Activated T-helper 17 cell treated with anti-CD3 and anti-CD28 coated beads, Interleukin-2, amount 50 U/mL, for 72 hours (primary cell): ENCODE data around the gene ZNF385B. TPM values are rescaled to one million over a fixed set of nuclear protein-coding genes. Genes with fewer than 3 reads are reported as not detected.

ENCODE experiments used
- ATAC-seq: fragments of 150-1000 bp; cut with Tn5 transposase; replicated peaks from 2 replicates; pipeline ENCODE4 v1.10.0; 2021; ENCODE audit warnings: mild to moderate bottlenecking, moderate library complexity
- H3K27ac Mint-ChIP-seq: one replicate; pipeline ENCODE4 v1.8.0; 2022; ENCODE audit warnings: mixed read lengths
- H3K27me3 Mint-ChIP-seq: one replicate; pipeline ENCODE4 v1.8.0; 2022; ENCODE audit warnings: mixed read lengths
- H3K36me3 Mint-ChIP-seq: one replicate; pipeline ENCODE4 v1.8.0; 2022; ENCODE audit warnings: low read depth, mild to moderate bottlenecking, mixed read lengths
- H3K4me1 Mint-ChIP-seq: one replicate; pipeline ENCODE4 v1.8.0; 2022; ENCODE audit warnings: mixed read lengths
- H3K4me3 Mint-ChIP-seq: one replicate; pipeline ENCODE4 v1.8.0; 2022; ENCODE audit warnings: mild to moderate bottlenecking, mixed read lengths
- H3K9me3 Mint-ChIP-seq: one replicate; pipeline ENCODE4 v1.8.0; 2022; ENCODE audit warnings: mixed read lengths
- total RNA-seq, 2 donors: library from RNA; stranded (reverse); gene quantifications; one replicate each; pipeline ENCODE4 v1.2.3, GENCODE V29; 2022

ZNF385B gene
- total RNA-seq, 2 donors from 2014 or later, result not detected

DNA sequence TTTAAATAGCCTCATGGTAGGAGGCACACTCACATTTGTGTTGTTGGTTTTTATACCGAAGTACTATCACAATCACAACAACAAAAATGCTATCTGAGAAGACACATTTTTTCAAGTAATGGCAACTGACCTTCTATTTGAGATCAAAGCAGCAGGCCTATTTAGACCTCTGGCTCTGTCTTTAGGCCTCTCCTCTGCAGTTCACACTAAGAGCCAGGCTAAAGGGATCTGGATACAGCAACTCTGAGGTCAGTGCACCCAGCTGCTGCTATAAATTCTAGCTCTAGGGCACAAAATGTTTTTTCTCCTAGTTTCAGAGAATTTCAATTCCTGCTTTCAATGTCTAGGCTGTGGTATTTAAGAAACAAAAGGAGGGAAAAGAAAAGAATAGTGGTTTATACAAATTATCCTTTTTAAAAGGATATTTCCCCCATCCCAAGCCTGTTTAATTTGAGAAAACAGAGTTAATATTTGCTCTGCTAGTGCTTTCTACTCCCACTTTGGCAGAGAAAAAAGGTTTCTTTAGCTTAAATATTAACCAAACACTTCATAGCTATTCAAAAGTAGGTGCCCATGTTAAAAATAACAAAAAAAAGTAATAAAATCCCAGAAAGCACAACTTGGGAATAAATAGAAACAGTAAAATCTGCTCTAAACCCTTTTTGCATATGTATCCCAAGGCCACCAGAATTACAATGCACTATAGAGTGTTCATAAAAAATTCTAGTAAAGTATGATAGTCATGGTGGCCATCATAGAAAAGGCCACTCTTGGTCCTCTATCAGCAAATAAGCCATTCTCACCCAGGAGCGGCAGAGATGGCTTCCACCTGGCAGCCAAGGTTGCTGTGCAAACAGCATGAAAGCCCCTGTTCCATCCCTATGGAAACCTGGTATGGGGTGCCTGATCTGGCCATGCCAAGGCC lies 303.1 kb downstream of the ZNF385B start:
- H3K4me1 Mint-ChIP-seq, result no peaks in the 10 kb centered on the region
- H3K4me3 Mint-ChIP-seq, result no peak overlapping the region
- H3K36me3 Mint-ChIP-seq, result no peaks in the 10 kb centered on the region
- H3K27me3 Mint-ChIP-seq, result peaks cover 4% of the 10 kb centered on the region
- peaks cover 5% of the 10 kb centered on the region for H3K9me3 Mint-ChIP-seq
- no peak overlapping the region for H3K27ac Mint-ChIP-seq
- ATAC-seq, result no peak

DNA sequence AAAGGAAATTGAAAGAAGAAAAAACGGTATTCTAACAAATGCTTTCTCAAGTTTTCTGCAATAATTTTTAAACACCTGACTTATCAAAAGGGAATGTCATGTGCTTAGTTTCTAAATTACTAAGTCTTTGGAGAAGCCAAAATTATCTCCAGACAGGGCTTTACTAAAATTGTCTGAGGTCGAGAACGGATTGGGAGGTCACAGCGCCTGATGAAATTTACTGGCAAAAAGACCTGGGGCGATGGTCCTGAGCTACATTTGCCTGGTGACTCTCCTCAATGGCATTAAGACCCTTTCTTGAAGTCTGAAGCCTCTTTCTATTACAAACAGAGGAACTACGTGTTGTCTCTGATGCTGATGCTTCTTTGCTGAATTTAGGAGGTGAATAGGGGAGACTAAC lies 305.0 kb downstream of the ZNF385B start:
- ATAC-seq, result no peak
- Mint-ChIP-seq H3K4me1 (no peaks in the 10 kb centered on the region), H3K27me3 (peaks cover 4% of the 10 kb centered on the region), H3K27ac (no peak overlapping the region), H3K9me3 (peaks cover 5% of the 10 kb centered on the region), H3K4me3 (no peak overlapping the region), H3K36me3 (no peaks in the 10 kb centered on the region)

DNA sequence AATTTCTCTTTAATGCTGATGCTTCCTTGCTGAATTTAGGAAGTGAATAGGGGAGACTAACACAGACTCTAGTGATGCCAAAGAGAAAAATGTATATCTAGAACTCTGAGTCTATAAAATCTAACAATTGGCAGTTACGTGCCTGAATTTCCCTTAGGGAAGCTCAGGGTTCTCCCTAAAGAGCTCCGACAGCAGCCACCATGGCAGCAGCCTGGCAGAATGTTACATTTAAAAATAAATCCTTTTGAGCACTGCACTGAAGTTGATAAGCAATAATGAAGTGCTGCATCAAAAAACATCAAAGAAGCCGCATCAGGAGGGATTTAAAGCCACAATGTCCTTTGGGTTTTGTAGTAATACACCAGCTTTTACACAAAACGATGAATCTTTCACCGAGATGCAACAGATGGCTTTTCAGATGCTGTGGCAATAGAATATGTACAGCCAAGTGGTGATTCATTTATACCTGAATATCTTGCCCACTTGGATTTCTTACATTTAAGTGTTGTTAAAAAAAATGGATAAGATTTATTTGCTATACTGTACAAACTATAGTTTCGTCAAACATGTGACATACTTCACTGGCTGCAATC lies 305.6 kb downstream of the ZNF385B start:
- Mint-ChIP-seq H3K4me1 (no peaks in the 10 kb centered on the region), H3K27me3 (peaks cover 4% of the 10 kb centered on the region), H3K4me3 (no peak overlapping the region), H3K27ac (no peak overlapping the region), H3K36me3 (no peaks in the 10 kb centered on the region), H3K9me3 (peaks cover 5% of the 10 kb centered on the region)
- no peak for ATAC-seq

DNA sequence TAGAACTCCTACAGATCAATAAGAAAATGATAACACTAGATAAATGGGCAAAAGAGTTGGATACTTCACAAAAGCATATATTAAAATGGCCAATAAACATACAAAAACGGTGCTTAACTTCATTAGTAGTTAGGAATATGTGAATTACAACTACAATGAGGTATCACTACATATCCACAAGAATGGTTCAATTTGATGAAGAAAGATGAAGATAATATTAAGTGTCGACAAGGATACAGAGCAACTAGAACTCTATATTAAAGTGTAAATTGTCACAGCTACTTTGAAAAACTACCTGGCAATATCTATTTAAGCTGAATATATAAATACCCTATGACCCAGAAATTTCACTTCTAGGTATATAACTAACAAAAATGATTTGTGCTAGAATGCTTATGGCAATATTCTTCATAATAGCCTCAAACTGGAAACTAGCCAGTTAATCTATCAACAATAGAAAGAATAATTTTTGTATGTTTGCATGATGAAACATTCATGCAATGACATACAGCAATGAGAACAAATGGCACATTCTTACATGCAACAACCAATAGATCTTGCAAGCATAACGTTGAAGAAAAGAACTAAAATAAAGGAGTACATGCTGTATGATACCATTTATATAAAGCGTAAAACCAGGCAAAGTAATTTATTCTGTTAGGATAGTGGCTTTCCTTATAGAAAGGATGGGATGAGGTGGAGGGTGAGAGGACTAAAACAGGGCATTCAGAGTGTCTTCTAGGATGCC lies 306.6 kb downstream of the ZNF385B start:
- Mint-ChIP-seq H3K27me3 (no peaks in the 10 kb centered on the region), H3K9me3 (no peaks in the 10 kb centered on the region), H3K27ac (no peak overlapping the region), H3K36me3 (no peaks in the 10 kb centered on the region), H3K4me3 (no peak overlapping the region), H3K4me1 (no peaks in the 10 kb centered on the region)
- ATAC-seq, result no peak

DNA sequence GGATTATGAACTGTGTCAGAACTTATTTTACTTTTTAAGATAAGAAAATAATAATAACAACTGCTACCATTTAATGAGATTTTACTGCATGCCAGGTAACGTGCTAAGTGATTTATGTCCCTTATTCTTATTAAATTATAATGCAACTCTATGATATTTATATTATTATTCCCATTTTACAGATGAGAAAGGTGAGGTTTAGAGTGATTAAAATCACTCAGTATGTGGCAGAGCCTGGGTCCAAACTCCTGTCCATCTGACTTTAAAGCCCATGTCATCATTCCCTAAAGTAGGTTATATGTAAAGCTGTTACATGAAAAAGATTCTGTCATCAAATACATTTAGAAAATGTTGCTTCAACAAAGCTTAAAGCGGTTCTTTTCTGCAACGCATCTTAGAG lies 308.0 kb downstream of the ZNF385B start:
- Mint-ChIP-seq H3K4me1 (no peaks in the 10 kb centered on the region), H3K27ac (no peak overlapping the region), H3K4me3 (no peak overlapping the region), H3K36me3 (no peaks in the 10 kb centered on the region), H3K27me3 (no peaks in the 10 kb centered on the region), H3K9me3 (no peaks in the 10 kb centered on the region)
- no peak for ATAC-seq

DNA sequence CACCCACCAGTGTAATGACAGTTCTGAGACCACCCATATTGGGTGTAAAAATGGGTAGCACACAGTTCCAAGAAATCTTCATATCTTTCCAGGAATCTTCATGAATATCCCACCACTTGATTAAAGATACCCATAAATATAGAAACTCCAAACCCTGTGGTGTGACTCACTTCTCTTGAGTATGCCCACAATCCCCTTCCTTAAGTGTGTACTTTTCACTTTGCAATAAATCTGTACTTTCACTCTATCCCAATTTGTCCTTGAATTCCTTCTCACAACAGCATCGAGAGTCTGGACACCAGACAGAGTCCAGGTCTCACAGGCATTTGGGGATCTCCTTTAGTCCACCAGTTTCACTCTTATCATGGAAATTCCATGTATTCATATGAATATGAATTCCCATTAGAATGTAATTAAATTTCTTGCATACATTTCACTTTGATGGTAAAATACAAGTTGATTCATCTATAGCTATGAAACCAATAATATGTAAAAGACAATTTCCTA lies 309.8 kb downstream of the ZNF385B start:
- no peaks in the 10 kb centered on the region for H3K27me3 Mint-ChIP-seq
- no peaks in the 10 kb centered on the region for H3K9me3 Mint-ChIP-seq
- no peak overlapping the region for H3K27ac Mint-ChIP-seq
- H3K36me3 Mint-ChIP-seq, result no peaks in the 10 kb centered on the region
- H3K4me3 Mint-ChIP-seq, result no peak overlapping the region
- ATAC-seq, result no peak
- no peaks in the 10 kb centered on the region for H3K4me1 Mint-ChIP-seq

DNA sequence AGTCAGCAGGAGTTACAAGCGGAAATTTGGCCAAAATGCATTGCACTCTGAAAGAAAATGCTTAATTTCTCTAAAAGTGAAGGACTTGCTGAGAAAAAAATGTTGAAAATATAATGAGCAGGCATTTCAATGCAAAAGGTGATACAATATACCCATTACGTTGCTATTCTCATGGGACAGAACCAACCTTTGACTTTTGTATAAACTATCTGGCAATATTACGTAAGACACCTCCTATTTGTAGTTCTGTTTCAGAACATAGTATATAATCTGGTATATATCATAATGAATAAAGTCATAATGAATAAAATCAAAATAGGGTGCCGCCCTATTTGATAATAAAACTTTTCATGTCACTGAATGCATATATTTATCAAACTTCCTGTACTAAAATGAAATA lies 310.6 kb downstream of the ZNF385B start:
- Mint-ChIP-seq H3K4me3 (no peak overlapping the region), H3K36me3 (no peaks in the 10 kb centered on the region), H3K27me3 (no peaks in the 10 kb centered on the region), H3K9me3 (no peaks in the 10 kb centered on the region), H3K27ac (no peak overlapping the region), H3K4me1 (no peaks in the 10 kb centered on the region)
- no peak for ATAC-seq

DNA sequence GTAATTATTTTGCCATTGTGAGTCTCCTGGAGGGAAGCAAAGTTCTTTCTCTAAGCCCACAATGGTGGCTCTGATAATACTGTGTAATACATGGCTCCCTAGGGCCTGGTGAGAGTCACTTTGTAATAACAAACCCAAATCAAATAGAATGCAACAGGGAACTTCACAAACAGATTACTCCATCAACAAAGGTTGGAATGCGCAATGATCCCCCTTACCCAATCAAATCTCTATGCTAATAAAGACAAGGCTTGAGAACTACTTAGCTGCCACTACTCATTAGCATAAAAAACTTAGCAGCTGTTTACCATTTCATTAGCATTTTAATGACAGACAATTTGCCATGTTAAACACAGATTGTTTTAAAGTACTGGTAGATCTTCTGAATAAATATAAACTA lies 311.2 kb downstream of the ZNF385B start:
- H3K36me3 Mint-ChIP-seq, result no peaks in the 10 kb centered on the region
- no peak overlapping the region for H3K4me3 Mint-ChIP-seq
- no peaks in the 10 kb centered on the region for H3K9me3 Mint-ChIP-seq
- no peaks in the 10 kb centered on the region for H3K4me1 Mint-ChIP-seq
- H3K27ac Mint-ChIP-seq, result no peak overlapping the region
- ATAC-seq, result no peak
- no peaks in the 10 kb centered on the region for H3K27me3 Mint-ChIP-seq

DNA sequence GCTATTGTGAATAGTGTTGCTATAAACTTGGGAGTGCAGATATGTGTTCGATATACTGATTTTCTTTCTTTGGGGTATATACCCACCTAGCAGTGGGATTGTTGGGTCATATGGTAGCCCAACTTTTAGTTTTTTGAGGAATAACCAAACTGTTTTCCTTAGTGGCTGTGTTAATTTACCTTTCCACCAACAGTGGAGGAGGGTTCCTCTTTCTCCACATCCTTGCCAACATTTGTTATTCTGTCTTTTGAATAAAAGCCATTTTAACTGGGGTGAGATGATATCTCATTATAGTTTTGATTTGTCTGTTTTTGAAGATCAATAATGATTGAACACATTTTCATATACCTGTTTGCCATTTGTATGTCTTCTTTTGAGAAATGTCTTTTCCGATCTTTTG lies 314.8 kb downstream of the ZNF385B start:
- Mint-ChIP-seq H3K4me1 (no peaks in the 10 kb centered on the region), H3K27ac (no peak overlapping the region), H3K27me3 (no peaks in the 10 kb centered on the region), H3K36me3 (no peaks in the 10 kb centered on the region), H3K9me3 (no peaks in the 10 kb centered on the region), H3K4me3 (no peak overlapping the region)
- ATAC-seq, result no peak

DNA sequence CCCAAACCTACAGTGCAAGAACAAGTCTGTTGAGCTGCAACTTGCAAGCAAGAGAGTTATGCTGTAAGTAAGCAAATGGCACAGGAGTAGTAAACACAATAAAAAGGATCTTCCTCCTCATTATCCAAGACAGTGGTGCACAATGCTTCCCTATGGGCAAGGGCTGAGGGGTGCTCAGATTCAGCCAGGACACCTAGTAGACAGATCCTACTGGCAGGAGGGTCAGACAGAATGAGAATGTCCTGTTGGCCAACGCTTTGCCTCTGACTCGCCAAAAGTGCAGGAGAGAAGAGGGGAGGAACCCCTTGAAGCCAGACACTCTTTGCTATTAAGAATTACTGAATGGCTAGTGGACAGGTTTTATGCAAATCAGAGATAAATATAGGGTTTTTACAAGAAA lies 316.4 kb downstream of the ZNF385B start:
- Mint-ChIP-seq H3K27ac (no peak overlapping the region), H3K4me1 (no peaks in the 10 kb centered on the region), H3K36me3 (no peaks in the 10 kb centered on the region), H3K4me3 (no peak overlapping the region), H3K27me3 (no peaks in the 10 kb centered on the region), H3K9me3 (no peaks in the 10 kb centered on the region)
- no peak for ATAC-seq

DNA sequence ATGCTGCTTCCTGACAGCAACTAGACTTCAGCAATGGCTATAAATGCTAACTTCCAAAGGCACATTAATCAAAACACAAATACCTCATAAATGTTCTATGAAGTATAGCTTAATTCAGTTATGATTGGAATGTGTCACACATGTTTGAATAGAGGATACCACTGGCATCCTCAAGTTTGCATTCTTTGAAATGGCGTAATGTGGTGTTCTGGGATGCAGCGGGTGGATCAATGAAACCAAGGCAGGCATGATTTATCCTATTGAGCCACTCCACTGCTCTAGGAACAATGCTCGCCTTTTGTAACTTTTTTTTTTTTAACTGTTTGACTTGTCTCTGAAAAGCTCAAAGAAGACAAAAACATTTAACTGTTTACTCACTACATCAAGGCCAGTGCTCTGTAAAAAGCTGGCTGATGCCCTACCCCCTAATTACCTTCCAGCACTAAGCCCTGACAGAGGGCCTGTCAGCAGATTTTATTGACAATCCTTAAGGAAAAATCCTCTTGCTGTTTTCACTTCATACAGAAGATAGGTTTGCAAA lies 318.0 kb downstream of the ZNF385B start:
- no peaks in the 10 kb centered on the region for H3K36me3 Mint-ChIP-seq
- ATAC-seq, result no peak
- no peaks in the 10 kb centered on the region for H3K9me3 Mint-ChIP-seq
- no peak overlapping the region for H3K27ac Mint-ChIP-seq
- H3K27me3 Mint-ChIP-seq, result no peaks in the 10 kb centered on the region
- no peaks in the 10 kb centered on the region for H3K4me1 Mint-ChIP-seq
- H3K4me3 Mint-ChIP-seq, result no peak overlapping the region

DNA sequence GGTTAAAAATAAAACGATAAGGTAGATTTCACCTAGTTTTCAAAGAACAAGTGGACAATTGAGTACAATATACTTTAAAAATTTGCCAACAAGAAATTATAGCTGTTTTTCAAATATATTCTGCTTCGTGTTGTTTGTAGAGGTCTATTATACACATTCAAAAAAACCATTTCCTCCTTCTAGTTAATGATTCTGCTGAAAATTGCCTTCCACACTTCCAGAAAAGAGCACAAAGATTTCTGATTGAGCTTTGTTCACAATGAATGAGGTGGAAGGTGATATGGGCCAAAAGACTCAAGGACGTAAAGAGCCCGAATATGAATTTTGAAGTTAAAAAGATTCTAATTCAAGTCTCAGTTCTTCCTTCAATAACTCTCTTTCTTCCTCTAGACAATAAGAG lies 319.8 kb downstream of the ZNF385B start:
- no peaks in the 10 kb centered on the region for H3K9me3 Mint-ChIP-seq
- no peak for ATAC-seq
- no peak overlapping the region for H3K27ac Mint-ChIP-seq
- H3K27me3 Mint-ChIP-seq, result no peaks in the 10 kb centered on the region
- no peaks in the 10 kb centered on the region for H3K4me1 Mint-ChIP-seq
- no peaks in the 10 kb centered on the region for H3K36me3 Mint-ChIP-seq
- no peak overlapping the region for H3K4me3 Mint-ChIP-seq

DNA sequence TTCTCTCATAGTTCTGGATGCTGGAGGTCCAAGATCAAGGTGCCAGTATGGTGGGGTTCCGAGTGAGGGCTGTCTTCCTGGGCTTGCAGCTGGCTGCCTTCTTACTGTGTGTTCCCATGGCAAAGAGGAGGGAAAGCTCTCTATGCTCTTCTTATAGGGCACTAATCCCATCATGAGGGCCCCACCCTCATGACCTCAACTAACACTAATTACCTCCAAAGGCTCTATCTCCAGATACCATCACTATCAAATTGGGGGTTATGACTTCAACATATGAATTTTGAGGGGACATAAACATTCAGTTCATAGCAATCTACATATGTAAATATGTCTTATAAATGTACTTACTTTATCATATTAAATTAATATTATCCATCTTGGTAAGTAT lies 322.3 kb downstream of the ZNF385B start:
- no peaks in the 10 kb centered on the region for H3K9me3 Mint-ChIP-seq

DNA sequence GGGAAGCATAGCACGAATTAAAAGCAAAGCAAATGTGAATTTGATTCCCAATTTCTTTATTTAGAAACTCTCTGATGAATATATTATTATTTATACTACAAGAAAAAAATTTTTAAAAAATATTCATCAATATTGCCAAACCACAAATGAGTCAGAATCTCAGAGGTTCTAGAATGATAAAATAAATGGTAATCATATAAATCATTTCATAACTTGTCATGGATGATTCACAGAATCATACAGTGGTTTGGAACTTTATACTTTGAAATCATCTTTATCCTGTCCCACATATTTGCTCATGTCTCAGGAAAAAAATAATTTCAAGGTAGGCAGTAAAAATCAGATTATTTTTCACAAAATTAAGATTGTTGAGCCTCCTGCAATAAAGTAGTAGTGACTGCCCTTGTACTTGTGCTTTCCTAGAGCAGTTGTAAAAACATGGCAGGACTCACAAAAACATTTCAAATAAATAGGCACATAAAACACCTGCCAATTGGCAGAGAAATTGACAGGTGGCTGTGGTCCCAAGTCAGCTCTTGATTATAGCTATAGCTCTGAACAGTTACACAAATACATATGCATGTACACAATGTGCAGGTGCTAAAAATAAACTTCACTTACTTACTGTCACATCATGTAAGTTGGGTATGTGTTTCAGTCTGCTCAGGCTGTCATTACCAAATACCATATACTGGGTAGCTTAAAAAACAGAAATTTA lies 322.8 kb downstream of the ZNF385B start:
- H3K36me3 Mint-ChIP-seq, result no peaks in the 10 kb centered on the region
- H3K9me3 Mint-ChIP-seq, result no peaks in the 10 kb centered on the region
- no peak for ATAC-seq
- H3K27me3 Mint-ChIP-seq, result no peaks in the 10 kb centered on the region
- no peak overlapping the region for H3K4me3 Mint-ChIP-seq
- no peaks in the 10 kb centered on the region for H3K4me1 Mint-ChIP-seq
- no peak overlapping the region for H3K27ac Mint-ChIP-seq

More for the DNA sequence above, 322.3 kb downstream of the ZNF385B start:
- Mint-ChIP-seq H3K4me3 (no peak overlapping the region), H3K4me1 (no peaks in the 10 kb centered on the region), H3K27me3 (no peaks in the 10 kb centered on the region), H3K27ac (no peak overlapping the region), H3K36me3 (no peaks in the 10 kb centered on the region)
- ATAC-seq, result no peak
